ENCODE measurements around the gene GMPPA. TPM values are rescaled to one million over a fixed set of nuclear protein-coding genes. Genes with fewer than 3 reads are reported as not detected.
A peak's percentile ranks its signal among the peaks of the same experiment; 100 is the strongest.

GMPPA gene
- total and polyA plus RNA-seq, 10 donors: 21.2 to 45.5 (median 29.8) TPM

GRCh38 chr2:219474285-219475060 lies 24.2 kb upstream of the GMPPA start:
- DNase-seq: no peak
- H3K36me3 ChIP-seq: no peaks in the 10 kb centered on the region
- no peaks in the 10 kb centered on the region for H3K9me3 ChIP-seq
- H3K27ac ChIP-seq: no peak overlapping the region
- WGBS, 5 donors: 73 to 91% (median 80%) methylated on average over 11 of the region's 11 CpGs
- peaks cover 0 to 8% (median 2%) of the 10 kb centered on the region in 6 donors for H3K4me1 ChIP-seq
- TF ChIP-seq CTCF (IDR thresholded peaks at IDR 0.05 in 8 of 11, conservative IDR thresholded peaks at IDR 0.05 in 3 of 11) (no peak), POLR2A (IDR thresholded peaks at IDR 0.05) (no peak), POLR2AphosphoS5 (IDR thresholded peaks at IDR 0.05) (no peak)
- no peak overlapping the region for H3K4me3 ChIP-seq
- intact Hi-C loops (cut with DNase I; ENCODE audit: low total_unique reads): loop anchor here (10.0 kb wide), 1 partner anchor 60 kb away; no protein-coding TSS in a partner anchor
- peaks cover 0 to 62% (median 0%) of the 10 kb centered on the region in 7 donors for H3K27me3 ChIP-seq (replicated peaks in 1 of 7)

GRCh38 chr2:219475278-219475677 lies 23.4 kb upstream of the GMPPA start:
- no peak for DNase-seq
- Histone ChIP-seq H3K9me3 (no peaks in the 10 kb centered on the region), H3K4me1 (peaks cover 0 to 8% (median 2%) of the 10 kb centered on the region in 6 donors), H3K27me3 (replicated peaks in 1 of 7) (peaks cover 0 to 62% (median 0%) of the 10 kb centered on the region in 7 donors), H3K4me3 (no peak overlapping the region), H3K36me3 (no peaks in the 10 kb centered on the region), H3K27ac (no peak overlapping the region)
- TF ChIP-seq POLR2AphosphoS5 (IDR thresholded peaks at IDR 0.05) (no peak), CTCF (IDR thresholded peaks at IDR 0.05 in 8 of 11, conservative IDR thresholded peaks at IDR 0.05 in 3 of 11) (no peak), POLR2A (IDR thresholded peaks at IDR 0.05) (no peak)
- 66 to 87% (median 77%) methylated on average over 6 of the region's 6 CpGs for WGBS, 5 donors
- intact Hi-C loops (cut with DNase I; ENCODE audit: low total_unique reads): loop anchor here (10.0 kb wide), 1 partner anchor 60 kb away; no protein-coding TSS in a partner anchor

GRCh38 chr2:219475697-219476651 lies 22.7 kb upstream of the GMPPA start:
- Histone ChIP-seq H3K27me3 (replicated peaks in 1 of 7) (peaks cover 0 to 62% (median 0%) of the 10 kb centered on the region in 7 donors), H3K9me3 (no peaks in the 10 kb centered on the region), H3K27ac (no peak overlapping the region), H3K4me3 (no peak overlapping the region), H3K4me1 (peaks cover 0 to 8% (median 2%) of the 10 kb centered on the region in 6 donors), H3K36me3 (no peaks in the 10 kb centered on the region)
- no peak for DNase-seq
- 33 to 46% (median 41%) methylated on average over 11 to 14 of the region's 14 CpGs for WGBS, 5 donors
- TF ChIP-seq POLR2AphosphoS5 (IDR thresholded peaks at IDR 0.05) (no peak), CTCF (IDR thresholded peaks at IDR 0.05 in 8 of 11, conservative IDR thresholded peaks at IDR 0.05 in 3 of 11) (peak in 10 of 11 experiments; percentile 25 to 83 (median 68)), POLR2A (IDR thresholded peaks at IDR 0.05) (no peak)
- intact Hi-C loops (cut with DNase I; ENCODE audit: low total_unique reads): loop anchor here (10.0 kb wide), 1 partner anchor 59 kb away; no protein-coding TSS in a partner anchor

All from spleen (tissue), 11 donors.